GM12878 (cell line): ENCODE measurements around the gene KRR1. TPM values are rescaled to one million over a fixed set of nuclear protein-coding genes. Genes with fewer than 3 reads are reported as not detected.
"Not testable (repeated sequence)": the region's sequence is repeated elsewhere in the genome, so short reads cannot be mapped to it uniquely, and the experiment has no call there.

ENCODE experiments used
- ATAC-seq: fragments of 200-7000 bp; cut with Tn5 transposase; 3 replicates; pipeline ENCODE4 v1.9.1; 2020; ENCODE audit warnings: mild to moderate bottlenecking, moderate library complexity
- BruUV-seq: library from RNA; stranded (reverse); fragments of 400-500 nt; replicated peaks from 2 replicates; lab custom pipeline; 2021; lab: Mats Ljungman, UMichigan
- CTCF ChIA-PET: fragments of 300-600 bp; sonication (Branson Sonifier 250); formaldehyde crosslinking; extraction: SDS; loops from one replicate; lab custom pipeline; 2021; ENCODE audit warnings: inconsistent platforms; lab: Yijun Ruan, JAX
- POLR2A ChIA-PET: fragments of 350-600 bp; formaldehyde crosslinking; extraction: SDS; loops from one replicate; lab custom pipeline; 2021; ENCODE audit warnings: inconsistent platforms; lab: Charles Lee
- RAD21 ChIA-PET: fragments of 300-600 bp; sonication (Branson Sonifier 250); formaldehyde crosslinking; loops from one replicate; lab custom pipeline; 2023; ENCODE audit warnings: antibody characterized with exemption; ENCODE audit not compliant: unreplicated experiment; lab: Charles Lee
- SMC1A ChIA-PET: fragments of 300-600 bp; sonication (Branson Sonifier 250); formaldehyde crosslinking; loops from one replicate; lab custom pipeline; 2023; ENCODE audit not compliant: unreplicated experiment, uncharacterized antibody; lab: Charles Lee
- DNase-seq: peaks from one replicate; pipeline ENCODE4 v3.0.0-alpha.2; 2011; ENCODE audit warnings: low read depth, low spot score
- FAIRE-seq: peaks from 3 replicates; lab custom pipeline; 2011; peaks lifted over from hg19 to GRCh38; lab: Jason Lieb, UNC
- H2AFZ ChIP-seq: 2 replicates; pipeline ENCODE4 v1.6.0; 2011; ENCODE audit warnings: low read depth, low read length, control low read depth; ENCODE audit not compliant: control insufficient read depth
- H3K27ac ChIP-seq: 2 replicates; pipeline ENCODE4 v1.5.1; 2011; ENCODE audit warnings: control low read depth; ENCODE audit not compliant: control insufficient read depth, insufficient read depth
- H3K27me3 ChIP-seq, 2 experiments: replicated peaks in 1 of 2; 2 replicates each; pipeline versions ENCODE4 v1.6.0 to v1.6.1; 2011; ENCODE audit warnings: low read length in 1 of 2; ENCODE audit not compliant: control insufficient read depth in 2 of 2, insufficient read depth in 2 of 2
- H3K36me3 ChIP-seq, 2 experiments: 2 replicates each; pipeline ENCODE4 v1.5.1; 2011; ENCODE audit warnings: low read length in 1 of 2; ENCODE audit not compliant: control insufficient read depth in 2 of 2, insufficient read depth in 2 of 2
- H3K4me1 ChIP-seq: 2 replicates; pipeline ENCODE4 v1.6.1; 2011; ENCODE audit warnings: mild to moderate bottlenecking, low read length, moderate library complexity, mixed read lengths; ENCODE audit not compliant: control insufficient read depth, insufficient read depth
- H3K4me2 ChIP-seq: 2 replicates; pipeline ENCODE4 v1.6.0; 2011; ENCODE audit warnings: control low read depth; ENCODE audit not compliant: control insufficient read depth, insufficient read depth
- H3K4me3 ChIP-seq: fragments of 200-600 bp; sonication (generic); 2 replicates; pipeline ENCODE4 v1.5.1; 2016
- H3K79me2 ChIP-seq: 2 replicates; pipeline ENCODE4 v1.6.0; 2011; ENCODE audit warnings: low read length; ENCODE audit not compliant: control insufficient read depth, insufficient read depth
- H3K9ac ChIP-seq: 2 replicates; pipeline ENCODE4 v1.8.0; 2011; ENCODE audit warnings: low read length, control low read depth, mixed read lengths; ENCODE audit not compliant: control insufficient read depth, insufficient read depth
- H3K9me3 ChIP-seq: replicated peaks from 3 replicates; pipeline ENCODE4 v1.5.1; 2011; ENCODE audit warnings: mild to moderate bottlenecking, low read length; ENCODE audit not compliant: control insufficient read depth, insufficient read depth
- H4K20me1 ChIP-seq: 2 replicates; pipeline ENCODE4 v1.6.0; 2011; ENCODE audit not compliant: control insufficient read depth, insufficient read depth
- CHD4 ChIP-seq: fragments of 200-600 bp; sonication (generic); IDR thresholded peaks from 2 replicates; pipeline ENCODE4 v1.6.1; 2016; ENCODE audit warnings: mild to moderate bottlenecking
- FOXK2 ChIP-seq: fragments of 450-650 bp; IDR thresholded peaks from 2 replicates; pipeline ENCODE4 v1.6.1; 2017; ENCODE audit warnings: mild to moderate bottlenecking, moderate library complexity
- HDAC2 ChIP-seq: fragments of 200-600 bp; sonication (generic); IDR thresholded peaks from 2 replicates; pipeline ENCODE4 v1.6.1; 2017
- NFYA ChIP-seq: IDR thresholded peaks from 2 replicates; pipeline ENCODE4 v1.6.1; 2011; ENCODE audit warnings: low read depth, mild to moderate bottlenecking, low read length, improper control_type of control experiment, borderline replicate concordance
- POLR2AphosphoS2 ChIP-seq: IDR thresholded peaks from 2 replicates; pipeline ENCODE4 v1.6.1; 2011; ENCODE audit warnings: low read depth, mild to moderate bottlenecking, low read length, improper control_type of control experiment, moderate library complexity
- RCOR1 ChIP-seq: conservative IDR thresholded peaks from 2 replicates; pipeline ENCODE4 v1.6.1; 2012; ENCODE audit warnings: low read depth, low read length, improper control_type of control experiment
- WGBS: methylation state at CpG from one replicate; pipeline ENCODE4 v1.1.6; 2016; ENCODE audit warnings: low lambda C conversion rate; ENCODE audit not compliant: insufficient replicate concordance, insufficient coverage; ENCODE audit errors: missing lambda C conversion rate; 5-methylcytosine and 5-hydroxymethylcytosine counted together
- in situ Hi-C: fragments of 300-500 bp; cut with MboI; formaldehyde crosslinking; loops from 9 replicates; pipeline ENCODE4 v1.14.3; 2018; ENCODE audit warnings: mixed read lengths
- intact Hi-C: fragments of 100-400 bp; cut with micrococcal nuclease; formaldehyde crosslinking; loops from one replicate; pipeline ENCODE4 v1.14.2; 2022; ENCODE audit not compliant: unreplicated experiment
- polyA plus RNA-seq, 11 experiments: library from polyadenylated mRNA; depleted of rRNA in 4 of 11; unstranded in 6 of 11; stranded (reverse) in 5 of 11; fragments of >200 nt; fragmentation: Nextera tagmentation in 4 of 11; fragmentation: Illumina TruSeq in 1 of 11; extraction: Ambion mirVana in 4 of 11; extraction: Trizol in 1 of 11; gene quantifications; 1 replicate in 1 of 11; 2 replicates in 10 of 11; pipeline versions ENCODE4 v1.2.1 to v1.2.3, GENCODE V29; 2011 to 2016; ENCODE audit warnings: inconsistent platforms in 2 of 11, missing spikeins in 2 of 11, low read depth in 1 of 11
- total RNA-seq, 4 experiments: library from RNA; depleted of rRNA in 3 of 4; stranded (reverse); fragments of >200 nt in 3 of 4; fragmentation: Illumina TruSeq in 1 of 4; extraction: Trizol in 1 of 4; gene quantifications; 2 replicates each; pipeline versions ENCODE4 v1.2.1 to v1.2.3, GENCODE V29; 2013 to 2021
- TF ChIP-seq, protein P1 (sequence below): IDR thresholded peaks from 2 replicates; pipeline ENCODE4 v1.6.1; 2011; ENCODE audit warnings: mild to moderate bottlenecking, low read depth, low read length, moderate library complexity; ENCODE audit not compliant: insufficient replicate concordance
- TF ChIP-seq, protein P2 (sequence below): fragments of 450-650 bp; IDR thresholded peaks from 2 replicates; pipeline ENCODE4 v1.6.1; 2018; ENCODE audit warnings: borderline replicate concordance, mild to moderate bottlenecking; ENCODE audit not compliant: partially characterized antibody

KRR1 gene
- total and polyA plus RNA-seq, 10 of the 15 experiments (the other 5 are each of a cell fraction or from before 2014, with no cell fraction given): 29.6 to 103 (median 75.3) TPM

- FAIRE-seq: no peak
- POLR2A ChIA-PET: no interaction called here
- no TSS peak for BruUV-seq
- intact Hi-C loops: no loop called here
- Histone ChIP-seq H3K27ac (no peak overlapping the region), H3K79me2 (peaks cover 11% of the 10 kb centered on the region), H3K36me3 (no peaks in the 10 kb centered on the region)
- no peak for DNase-seq
- RAD21 ChIA-PET: interaction anchor here (5.0 kb wide), 1 partner anchor 155 kb away, joined by 63 read pairs; the partner anchor contains the start of genes CAPS2 and GLIPR1L1
- SMC1A ChIA-PET: interaction anchor here (0.6 to 7.9 kb wide), 6 partner anchors 11 to 560 kb away, joined by 3 to 58 read pairs (median 4); partner anchors contain the start of gene KRR1
- in situ Hi-C loops: loop anchor here (25.0 kb wide), 1 partner anchor 800 kb away; no protein-coding TSS in a partner anchor
- ATAC-seq: no peak
- 89% methylated on average over 4 of the region's 4 CpGs for WGBS
- TF ChIP-seq FOXK2 (no peak), NFYA (no peak), POLR2AphosphoS2 (no peak), HDAC2 (no peak), RCOR1 (no peak), CHD4 (no peak)
- TF ChIP-seq, protein P1, sequence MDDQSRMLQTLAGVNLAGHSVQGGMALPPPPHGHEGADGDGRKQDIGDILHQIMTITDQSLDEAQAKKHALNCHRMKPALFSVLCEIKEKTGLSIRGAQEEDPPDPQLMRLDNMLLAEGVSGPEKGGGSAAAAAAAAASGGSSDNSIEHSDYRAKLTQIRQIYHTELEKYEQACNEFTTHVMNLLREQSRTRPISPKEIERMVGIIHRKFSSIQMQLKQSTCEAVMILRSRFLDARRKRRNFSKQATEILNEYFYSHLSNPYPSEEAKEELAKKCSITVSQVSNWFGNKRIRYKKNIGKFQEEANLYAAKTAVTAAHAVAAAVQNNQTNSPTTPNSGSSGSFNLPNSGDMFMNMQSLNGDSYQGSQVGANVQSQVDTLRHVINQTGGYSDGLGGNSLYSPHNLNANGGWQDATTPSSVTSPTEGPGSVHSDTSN: no peak
- TF ChIP-seq, protein P2, sequence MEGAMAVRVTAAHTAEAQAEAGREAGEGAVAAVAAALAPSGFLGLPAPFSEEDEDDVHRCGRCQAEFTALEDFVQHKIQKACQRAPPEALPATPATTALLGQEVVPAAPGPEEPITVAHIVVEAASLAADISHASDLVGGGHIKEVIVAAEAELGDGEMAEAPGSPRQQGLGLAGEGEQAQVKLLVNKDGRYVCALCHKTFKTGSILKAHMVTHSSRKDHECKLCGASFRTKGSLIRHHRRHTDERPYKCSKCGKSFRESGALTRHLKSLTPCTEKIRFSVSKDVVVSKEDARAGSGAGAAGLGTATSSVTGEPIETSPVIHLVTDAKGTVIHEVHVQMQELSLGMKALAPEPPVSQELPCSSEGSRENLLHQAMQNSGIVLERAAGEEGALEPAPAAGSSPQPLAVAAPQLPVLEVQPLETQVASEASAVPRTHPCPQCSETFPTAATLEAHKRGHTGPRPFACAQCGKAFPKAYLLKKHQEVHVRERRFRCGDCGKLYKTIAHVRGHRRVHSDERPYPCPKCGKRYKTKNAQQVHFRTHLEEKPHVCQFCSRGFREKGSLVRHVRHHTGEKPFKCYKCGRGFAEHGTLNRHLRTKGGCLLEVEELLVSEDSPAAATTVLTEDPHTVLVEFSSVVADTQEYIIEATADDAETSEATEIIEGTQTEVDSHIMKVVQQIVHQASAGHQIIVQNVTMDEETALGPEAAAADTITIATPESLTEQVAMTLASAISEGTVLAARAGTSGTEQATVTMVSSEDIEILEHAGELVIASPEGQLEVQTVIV: no peak
- TF ChIP-seq, all 136 proteins: peak for 0
- H3K9me3 ChIP-seq: no peaks in the 10 kb centered on the region
- no peak overlapping the region for H3K9ac ChIP-seq
- H4K20me1 ChIP-seq: no peaks in the 10 kb centered on the region
- CTCF ChIA-PET: interaction anchor here (0.6 to 11.0 kb wide), 6 partner anchors 9 to 613 kb away, joined by 3 to 235 read pairs (median 4); partner anchors contain the start of genes GLIPR1L2 and PHLDA1
- no peak overlapping the region for H3K4me2 ChIP-seq
- no peaks in the 10 kb centered on the region for H3K4me1 ChIP-seq
- H2AFZ ChIP-seq: no peak overlapping the region
- no peak overlapping the region for H3K4me3 ChIP-seq
- no peaks in the 10 kb centered on the region for H3K27me3 ChIP-seq
Observed at GRCh38 chr12:75487308-75487707, 24.1 kb downstream of the KRR1 start.

DNA sequence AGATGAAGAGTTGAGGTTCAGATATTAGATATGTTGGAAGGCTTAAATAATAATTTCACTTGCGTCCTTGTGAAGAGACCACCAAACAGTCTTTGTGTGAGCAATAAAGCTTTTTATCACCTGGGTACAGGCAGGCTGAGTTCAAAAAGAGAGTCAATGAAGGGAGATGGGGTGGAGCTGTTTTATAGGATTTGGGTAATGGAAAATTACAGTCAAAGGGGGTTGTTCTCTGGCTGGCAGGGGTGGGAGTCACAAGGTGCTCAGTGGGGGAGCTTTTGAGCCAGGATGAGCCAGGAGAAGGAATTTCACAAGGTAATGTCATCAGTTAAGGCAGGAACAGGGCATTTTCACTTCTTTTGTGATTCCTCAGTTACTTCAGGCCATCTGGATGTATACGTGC lies 27.0 kb downstream of the KRR1 start:
- not testable (repeated sequence) for BruUV-seq, H3K27ac ChIP-seq

More for the DNA sequence above, 27.0 kb downstream of the KRR1 start:
- H3K4me3 ChIP-seq, DNase-seq, H3K4me2 ChIP-seq, H3K27me3 ChIP-seq, H3K9ac ChIP-seq, FAIRE-seq, H3K36me3 ChIP-seq, intact Hi-C loops, H2AFZ ChIP-seq, H4K20me1 ChIP-seq, H3K9me3 ChIP-seq, ATAC-seq: not testable (repeated sequence)
- H3K4me1 ChIP-seq: peaks cover 12% of the 10 kb centered on the region
- 76% methylated on average over 2 of the region's 2 CpGs for WGBS
- RAD21 ChIA-PET: interaction anchor here (0.8 to 7.3 kb wide), 31 partner anchors 8 to 1102 kb away, joined by 3 to 63 read pairs (median 5); partner anchors contain the start of genes BBS10, CAPS2, GLIPR1L1 and GLIPR1L2
- POLR2A ChIA-PET: interaction anchor here (0.6 to 2.3 kb wide), 10 partner anchors 12 to 547 kb away, joined by 3 to 11 read pairs (median 4); partner anchors contain the start of genes GLIPR1L2, KRR1 and PHLDA1
- peaks cover 22% of the 10 kb centered on the region for H3K79me2 ChIP-seq
- in situ Hi-C loops: loop anchor here (25.0 kb wide), 1 partner anchor 797 kb away; no protein-coding TSS in a partner anchor
- SMC1A ChIA-PET: interaction anchor here (0.7 to 8.4 kb wide), 31 partner anchors 8 to 1102 kb away, joined by 3 to 151 read pairs (median 6); partner anchors contain the start of genes CAPS2, GLIPR1L1, GLIPR1L2 and KRR1
- CTCF ChIA-PET: interaction anchor here (0.7 to 11.0 kb wide), 46 partner anchors 8 to 1110 kb away, joined by 3 to 235 read pairs (median 6); partner anchors contain the start of genes BBS10, CAPS2, GLIPR1L1 and GLIPR1L2
